ENCODE data around the gene ISCA2. TPM values are rescaled to one million over a fixed set of nuclear protein-coding genes. Genes with fewer than 3 reads are reported as not detected.

Gene ISCA2
- total RNA-seq, 2 donors from 2014 or later, result 40.5 to 58.1 TPM

GRCh38 chr14:74464785-74465184 lies 28.8 kb upstream of the ISCA2 start:
- Mint-ChIP-seq H3K27me3 (ENCODE audit: insufficient read depth) (peaks cover 5% of the 10 kb centered on the region), H3K9me3 (no peaks in the 10 kb centered on the region)

GRCh38 chr14:74465335-74465734 lies 28.2 kb upstream of the ISCA2 start:
- H3K9me3 Mint-ChIP-seq, result no peaks in the 10 kb centered on the region
- TF ChIP-seq CTCF (conservative IDR thresholded peaks at IDR 0.05), result no peak
- H3K27me3 Mint-ChIP-seq (ENCODE audit: insufficient read depth), result peaks cover 5% of the 10 kb centered on the region
- H3K4me3 Mint-ChIP-seq, result no peak overlapping the region
- H3K36me3 Mint-ChIP-seq (ENCODE audit: low read depth), result peaks cover 10% of the 10 kb centered on the region
- H3K27ac ChIP-seq (ENCODE audit: low read depth, low read length), result no peak overlapping the region
- no peaks in the 10 kb centered on the region for H3K36me3 ChIP-seq (ENCODE audit: control insufficient read depth, insufficient read depth, low read length)
- H3K27ac Mint-ChIP-seq, result no peak overlapping the region
- 92% methylated on average over 2 of the region's 2 CpGs; no CpG with 5 or more reads in 1 of the 2 experiments for WGBS, 2 experiments (ENCODE audit: insufficient coverage in 1 of 2, insufficient read length in 1 of 2)
- no peak overlapping the region for H3K9ac ChIP-seq (ENCODE audit: extremely low read depth, low read length, poor library complexity, severe bottlenecking)
- peaks cover 18% of the 10 kb centered on the region for H3K4me1 Mint-ChIP-seq
- no peaks in the 10 kb centered on the region for H3K9me3 ChIP-seq (ENCODE audit: control insufficient read depth, low read length)
- peaks cover 3% of the 10 kb centered on the region for H3K4me1 ChIP-seq (ENCODE audit: control insufficient read depth, insufficient read depth, low read length)
- H3K27me3 ChIP-seq (ENCODE audit: control insufficient read depth, insufficient read depth, low read length, poor library complexity, severe bottlenecking), result no peaks in the 10 kb centered on the region
- no peak overlapping the region for H3K4me3 ChIP-seq (ENCODE audit: low read length)
- DNase-seq, result no peak

More at GRCh38 chr14:74464785-74465184, 28.8 kb upstream of the ISCA2 start:
- Histone ChIP-seq H3K36me3 (ENCODE audit: control insufficient read depth, insufficient read depth, low read length) (no peaks in the 10 kb centered on the region), H3K4me3 (ENCODE audit: low read length) (no peak overlapping the region), H3K4me1 (ENCODE audit: control insufficient read depth, insufficient read depth, low read length) (no peaks in the 10 kb centered on the region), H3K27ac (ENCODE audit: low read depth, low read length) (no peak overlapping the region), H3K9me3 (ENCODE audit: control insufficient read depth, low read length) (no peaks in the 10 kb centered on the region), H3K27me3 (ENCODE audit: control insufficient read depth, insufficient read depth, low read length, poor library complexity, severe bottlenecking) (no peaks in the 10 kb centered on the region), H3K9ac (ENCODE audit: extremely low read depth, low read length, poor library complexity, severe bottlenecking) (no peak overlapping the region)
- H3K36me3 Mint-ChIP-seq (ENCODE audit: low read depth), result peaks cover 10% of the 10 kb centered on the region
- H3K4me3 Mint-ChIP-seq, result no peak overlapping the region
- H3K4me1 Mint-ChIP-seq, result peaks cover 16% of the 10 kb centered on the region
- no peak for TF ChIP-seq CTCF (conservative IDR thresholded peaks at IDR 0.05)
- no peak overlapping the region for H3K27ac Mint-ChIP-seq
- 96 to 100% methylated on average over 2 to 3 of the region's 3 CpGs for WGBS, 2 experiments (ENCODE audit: insufficient coverage in 1 of 2, insufficient read length in 1 of 2)
- DNase-seq, result no peak

GRCh38 chr14:74468513-74468912 lies 25.1 kb upstream of the ISCA2 start:
- Mint-ChIP-seq H3K4me1 (peaks cover 34% of the 10 kb centered on the region), H3K27me3 (ENCODE audit: insufficient read depth) (no peaks in the 10 kb centered on the region), H3K9me3 (no peaks in the 10 kb centered on the region), H3K36me3 (ENCODE audit: low read depth) (peaks cover 20% of the 10 kb centered on the region), H3K4me3 (no peak overlapping the region), H3K27ac (no peak overlapping the region)
- Histone ChIP-seq H3K9me3 (ENCODE audit: control insufficient read depth, low read length) (no peaks in the 10 kb centered on the region), H3K9ac (ENCODE audit: extremely low read depth, low read length, poor library complexity, severe bottlenecking) (no peak overlapping the region), H3K27ac (ENCODE audit: low read depth, low read length) (no peak overlapping the region), H3K36me3 (ENCODE audit: control insufficient read depth, insufficient read depth, low read length) (peaks cover 18% of the 10 kb centered on the region), H3K27me3 (ENCODE audit: control insufficient read depth, insufficient read depth, low read length, poor library complexity, severe bottlenecking) (no peaks in the 10 kb centered on the region), H3K4me3 (ENCODE audit: low read length) (no peak overlapping the region), H3K4me1 (ENCODE audit: control insufficient read depth, insufficient read depth, low read length) (peaks cover 3% of the 10 kb centered on the region)
- peak; percentile 19 for DNase-seq
- WGBS, 2 experiments (ENCODE audit: insufficient coverage in 1 of 2, insufficient read length in 1 of 2), result 96 to 97% methylated on average over 2 to 3 of the region's 3 CpGs
- no peak for TF ChIP-seq CTCF (conservative IDR thresholded peaks at IDR 0.05)

All from endodermal cell (in vitro differentiated cells).